Progenitor cell of endocrine pancreas (in vitro differentiated cells): ENCODE results near the gene MLH3. TPM values are rescaled to one million over a fixed set of nuclear protein-coding genes. Genes with fewer than 3 reads are reported as not detected.

Source experiments
- DNase-seq: peaks from one replicate; pipeline ENCODE4 v3.0.0; 2021; ENCODE audit warnings: low spot score; ENCODE audit not compliant: unreplicated experiment
- H3K27ac Mint-ChIP-seq: 2 replicates; pipeline ENCODE4 v1.8.0; 2021; ENCODE audit warnings: mild to moderate bottlenecking, moderate library complexity, mixed read lengths
- H3K27me3 Mint-ChIP-seq: 2 replicates; pipeline ENCODE4 v1.8.0; 2021; ENCODE audit warnings: mixed read lengths
- H3K36me3 Mint-ChIP-seq: 2 replicates; pipeline ENCODE4 v1.8.0; 2022; ENCODE audit warnings: mixed read lengths; ENCODE audit not compliant: insufficient read depth
- H3K4me1 Mint-ChIP-seq: 2 replicates; pipeline ENCODE4 v1.8.0; 2021; ENCODE audit warnings: low read depth, mixed read lengths
- H3K4me3 Mint-ChIP-seq: 2 replicates; pipeline ENCODE4 v1.8.0; 2021; ENCODE audit warnings: low read depth, mild to moderate bottlenecking, moderate library complexity, mixed read lengths
- H3K9me3 Mint-ChIP-seq: 2 replicates; pipeline ENCODE4 v1.8.0; 2021; ENCODE audit warnings: low read depth, mixed read lengths
- CTCF ChIP-seq: fragments of 200-600 bp; sonication (generic); IDR thresholded peaks from one replicate; pipeline ENCODE4 v1.5.0; 2021; ENCODE audit warnings: antibody characterized with exemption, mild to moderate bottlenecking; ENCODE audit not compliant: unreplicated experiment
- total RNA-seq: library from RNA; stranded (reverse); gene quantifications from 2 replicates; pipeline ENCODE4 v1.2.1, GENCODE V29; 2021

The MLH3 gene
- total RNA-seq, 1 donor from 2014 or later = 30.8 TPM

GRCh38 chr14:75046275-75046674 lies 5.0 kb downstream of the MLH3 start:
- no peak overlapping the region for H3K27ac Mint-ChIP-seq
- TF ChIP-seq CTCF = no peak
- H3K9me3 Mint-ChIP-seq = no peaks in the 10 kb centered on the region
- H3K27me3 Mint-ChIP-seq = no peaks in the 10 kb centered on the region
- peaks cover 14% of the 10 kb centered on the region for H3K36me3 Mint-ChIP-seq
- DNase-seq = no peak
- peaks cover 8% of the 10 kb centered on the region for H3K4me1 Mint-ChIP-seq
- no peak overlapping the region for H3K4me3 Mint-ChIP-seq

DNA sequence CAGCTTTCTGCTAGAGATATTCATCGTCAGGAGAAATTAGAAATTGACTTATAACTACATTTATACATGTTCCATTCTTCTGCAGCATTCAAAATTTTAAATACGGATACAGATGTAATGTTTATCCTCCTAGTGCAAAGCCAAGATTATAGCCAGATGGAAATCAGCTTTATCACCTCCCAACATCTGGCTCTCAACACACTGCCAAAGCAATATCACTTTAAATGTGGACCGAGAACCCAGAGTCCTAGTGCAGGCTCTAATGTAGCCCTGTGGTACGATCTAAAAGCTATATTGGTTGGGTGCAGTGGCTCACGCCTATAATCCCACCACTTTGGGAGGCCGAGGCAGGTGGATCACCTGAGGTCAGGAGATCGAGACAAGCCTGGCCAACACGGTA lies 6.5 kb downstream of the MLH3 start:
- no peaks in the 10 kb centered on the region for H3K27me3 Mint-ChIP-seq
- no peaks in the 10 kb centered on the region for H3K9me3 Mint-ChIP-seq
- H3K36me3 Mint-ChIP-seq = peaks cover 13% of the 10 kb centered on the region
- no peak for TF ChIP-seq CTCF
- no peak overlapping the region for H3K4me3 Mint-ChIP-seq
- DNase-seq = no peak
- H3K27ac Mint-ChIP-seq = no peak overlapping the region
- H3K4me1 Mint-ChIP-seq = peaks cover 5% of the 10 kb centered on the region

DNA sequence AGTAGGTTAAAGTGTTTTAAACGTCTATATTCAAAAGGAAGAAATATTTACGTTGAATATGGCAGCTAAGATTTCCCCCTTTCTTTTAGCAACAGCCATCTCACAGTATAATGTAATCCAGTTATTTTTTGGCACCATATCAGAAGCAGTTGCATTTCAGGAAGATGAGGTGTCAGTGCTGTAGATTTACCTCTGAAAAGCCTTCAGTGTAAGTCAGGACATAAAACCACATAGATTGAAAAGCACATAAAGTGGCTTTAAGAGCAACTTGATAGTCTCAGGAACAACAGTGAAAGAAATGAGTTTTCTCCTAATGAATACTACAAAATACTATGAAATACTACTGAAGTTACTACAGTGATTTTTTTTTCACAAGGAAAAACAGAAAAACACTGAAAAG lies 6.9 kb downstream of the MLH3 start:
- no peak overlapping the region for H3K27ac Mint-ChIP-seq

DNA sequence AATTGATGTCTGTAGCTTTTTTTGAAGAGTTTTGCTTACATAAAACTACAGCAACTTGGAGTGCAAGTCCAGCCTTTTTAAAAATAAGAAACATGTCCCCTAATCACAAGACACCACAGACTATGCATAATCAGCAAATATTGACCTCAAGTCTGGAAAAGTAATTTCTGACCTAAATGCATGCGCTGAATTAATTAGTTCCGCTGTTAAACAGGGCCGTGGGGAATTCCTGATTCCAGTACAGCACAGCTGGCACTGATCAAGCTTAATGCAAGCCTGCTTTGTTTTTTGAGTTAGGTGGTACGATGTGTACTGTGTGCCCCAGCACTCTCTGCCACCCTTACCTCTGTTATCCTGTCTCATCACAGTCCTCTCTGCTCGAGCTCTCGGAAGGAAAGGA lies 9.2 kb downstream of the MLH3 start:
- Mint-ChIP-seq H3K4me1 (peaks cover 5% of the 10 kb centered on the region), H3K4me3 (no peak overlapping the region), H3K27ac (no peak overlapping the region), H3K27me3 (no peaks in the 10 kb centered on the region), H3K9me3 (no peaks in the 10 kb centered on the region), H3K36me3 (peaks cover 11% of the 10 kb centered on the region)
- no peak for DNase-seq
- TF ChIP-seq CTCF = no peak

More for the DNA sequence above, 6.9 kb downstream of the MLH3 start:
- H3K27me3 Mint-ChIP-seq = no peaks in the 10 kb centered on the region
- DNase-seq = no peak
- no peak overlapping the region for H3K4me3 Mint-ChIP-seq
- H3K4me1 Mint-ChIP-seq = peaks cover 5% of the 10 kb centered on the region
- no peak for TF ChIP-seq CTCF
- peaks cover 12% of the 10 kb centered on the region for H3K36me3 Mint-ChIP-seq
- H3K9me3 Mint-ChIP-seq = no peaks in the 10 kb centered on the region

GRCh38 chr14:75041613-75042012 lies 9.7 kb downstream of the MLH3 start:
- H3K27me3 Mint-ChIP-seq = no peaks in the 10 kb centered on the region
- no peak for TF ChIP-seq CTCF
- H3K4me3 Mint-ChIP-seq = no peak overlapping the region
- no peaks in the 10 kb centered on the region for H3K9me3 Mint-ChIP-seq
- peaks cover 13% of the 10 kb centered on the region for H3K36me3 Mint-ChIP-seq
- no peak for DNase-seq
- H3K4me1 Mint-ChIP-seq = peaks cover 5% of the 10 kb centered on the region
- no peak overlapping the region for H3K27ac Mint-ChIP-seq
